ENCODE results near the gene C10orf95.

- TF ChIP-seq, protein P1, sequence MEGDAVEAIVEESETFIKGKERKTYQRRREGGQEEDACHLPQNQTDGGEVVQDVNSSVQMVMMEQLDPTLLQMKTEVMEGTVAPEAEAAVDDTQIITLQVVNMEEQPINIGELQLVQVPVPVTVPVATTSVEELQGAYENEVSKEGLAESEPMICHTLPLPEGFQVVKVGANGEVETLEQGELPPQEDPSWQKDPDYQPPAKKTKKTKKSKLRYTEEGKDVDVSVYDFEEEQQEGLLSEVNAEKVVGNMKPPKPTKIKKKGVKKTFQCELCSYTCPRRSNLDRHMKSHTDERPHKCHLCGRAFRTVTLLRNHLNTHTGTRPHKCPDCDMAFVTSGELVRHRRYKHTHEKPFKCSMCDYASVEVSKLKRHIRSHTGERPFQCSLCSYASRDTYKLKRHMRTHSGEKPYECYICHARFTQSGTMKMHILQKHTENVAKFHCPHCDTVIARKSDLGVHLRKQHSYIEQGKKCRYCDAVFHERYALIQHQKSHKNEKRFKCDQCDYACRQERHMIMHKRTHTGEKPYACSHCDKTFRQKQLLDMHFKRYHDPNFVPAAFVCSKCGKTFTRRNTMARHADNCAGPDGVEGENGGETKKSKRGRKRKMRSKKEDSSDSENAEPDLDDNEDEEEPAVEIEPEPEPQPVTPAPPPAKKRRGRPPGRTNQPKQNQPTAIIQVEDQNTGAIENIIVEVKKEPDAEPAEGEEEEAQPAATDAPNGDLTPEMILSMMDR (IDR thresholded peaks at IDR 0.05): no peak
- TF ChIP-seq POLR2A (IDR thresholded peaks at IDR 0.05): no peak
Measured at GRCh38 chr10:102413806-102414561, 37.4 kb downstream of the C10orf95 start.

Measured in heart left ventricle (tissue), 13 donors.